Prostate gland (tissue), 2 donors: Measurements from ENCODE around the gene SBF2.
"Not testable (repeated sequence)": the region's sequence is repeated elsewhere in the genome, so short reads cannot be mapped to it uniquely, and the experiment has no call there.

Source experiments
- CTCF ChIP-seq, 4 experiments: fragments of 200-600 bp in 2 of 4; fragments of 450-650 bp in 2 of 4; sonication (generic) in 2 of 4; IDR thresholded peaks; 1 replicate in 3 of 4; 2 replicates in 1 of 4; pipeline ENCODE4 v1.5.1; 2016 to 2019; ENCODE audit warnings: antibody characterized with exemption in 4 of 4, mild to moderate bottlenecking in 2 of 4, moderate library complexity in 2 of 4
- POLR2A ChIP-seq: fragments of 450-650 bp; IDR thresholded peaks from one replicate; pipeline ENCODE4 v1.6.1; 2016; ENCODE audit warnings: antibody characterized with exemption, mild to moderate bottlenecking

DNA sequence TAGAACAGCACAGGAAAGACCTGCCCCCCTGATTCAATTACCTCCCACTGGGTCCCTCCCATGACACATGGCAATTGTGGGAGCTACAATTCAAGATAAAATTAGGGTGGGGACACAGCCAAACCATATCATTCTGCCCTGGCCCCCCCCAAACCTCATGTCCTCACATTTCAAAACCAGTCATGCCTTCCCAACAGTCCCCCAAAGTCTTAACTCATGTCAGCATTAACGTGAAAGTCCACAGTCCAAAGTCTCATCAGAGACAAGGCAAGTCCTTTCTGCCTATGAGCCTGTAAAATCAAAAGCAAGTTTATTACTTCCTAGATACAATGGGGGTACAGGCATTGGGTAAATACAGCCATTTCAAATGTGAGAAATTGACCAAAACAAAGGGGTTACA is 159.8 kb downstream of the SBF2 start:
- TF ChIP-seq CTCF (IDR thresholded peaks at IDR 0.05); POLR2A: not testable (repeated sequence)
